Ovary (tissue), 9 donors: Measurements from ENCODE around the gene CDS1. TPM values are rescaled to one million over a fixed set of nuclear protein-coding genes. Genes with fewer than 3 reads are reported as not detected.

Experiments used
- DNase-seq, 5 donors: peaks; one replicate each; pipeline ENCODE4 v3.0.0-alpha.2; 2019 to 2020
- H3K27ac ChIP-seq, 2 donors: fragments of 200-600 bp; one replicate each; pipeline versions ENCODE4 v1.5.1 to v1.8.0; 2019 to 2022
- H3K27me3 ChIP-seq: fragments of 200-600 bp; one replicate; pipeline ENCODE4 v1.8.0; 2022
- H3K36me3 ChIP-seq: fragments of 200-600 bp; sonication (generic); one replicate; pipeline ENCODE4 v1.5.1; 2019
- H3K4me1 ChIP-seq: one replicate; pipeline ENCODE4 v1.8.1; 2013; ENCODE audit warnings: mild to moderate bottlenecking, moderate library complexity; ENCODE audit not compliant: insufficient read depth
- H3K4me3 ChIP-seq: fragments of 200-600 bp; sonication (generic); one replicate; pipeline ENCODE4 v1.5.1; 2017
- H3K9me3 ChIP-seq, 2 donors: fragments of 200-600 bp in 1 of 2; sonication (generic) in 1 of 2; one replicate each; pipeline versions ENCODE4 v1.5.1 to v1.8.1; 2013 to 2019; ENCODE audit warnings: mild to moderate bottlenecking in 1 of 2, moderate library complexity in 1 of 2
- CTCF ChIP-seq, 3 donors: fragments of 450-650 bp in 2 of 3; fragments of 200-600 bp in 1 of 3; IDR thresholded peaks; one replicate each; pipeline versions ENCODE4 v1.5.1 to v1.8.0; 2016 to 2022; ENCODE audit warnings: antibody characterized with exemption in 3 of 3, mild to moderate bottlenecking in 1 of 3
- EP300 ChIP-seq: sonication (generic); formaldehyde crosslinking; IDR thresholded peaks from one replicate; pipeline ENCODE4 v1.6.1; 2017; ENCODE audit warnings: antibody characterized with exemption
- POLR2A ChIP-seq: fragments of 450-650 bp; IDR thresholded peaks from one replicate; pipeline ENCODE4 v1.6.1; 2017; ENCODE audit warnings: antibody characterized with exemption, mild to moderate bottlenecking, moderate library complexity
- WGBS, 3 donors: extraction: QIAGEN DNeasy Blood & Tissue Kit in 1 of 3; methylation state at CpG; one replicate each; pipeline versions ENCODE4 v1.1.5 to v1.1.7; 2013 to 2017; 5-methylcytosine and 5-hydroxymethylcytosine counted together
- intact Hi-C, 4 donors: fragments of 100-400 bp; cut with DNase I; formaldehyde crosslinking; loops; one replicate each; pipeline versions ENCODE4 v1.11.0 to v1.15.1; 2022 to 2023
- polyA plus RNA-seq, 2 donors: library from polyadenylated mRNA; stranded (reverse); fragments of 200-250 nt in 1 of 2; fragments of 350-450 nt in 1 of 2; fragmentation: Illumina TruSeq in 1 of 2; extraction: RNeasy Lipid Tissue Mini Kit (QIAGEN cat#74804) in 1 of 2; gene quantifications; one replicate each; pipeline ENCODE4 v1.2.3, GENCODE V29; 2013 to 2014
- total RNA-seq, 7 donors: library from RNA; depleted of rRNA in 2 of 7; stranded (reverse); fragments of >200 nt in 2 of 7; fragmentation: NEBNext Ultra II Directional in 3 of 7; extraction: Animal tissue kit (Norgen Biotek cat#: 25700) in 3 of 7; gene quantifications; one replicate each; pipeline versions ENCODE4 v1.1.0 to v1.2.4, GENCODE V29; 2016 to 2023
- donor health status: DM: no; HTN: no; CAD: no; lungs with moderate emphysema.
- donor health status: DM: no; HTN: no; CAD: no.
- donor health status: Bipolar disorder and iron deficiency.
- donor health status: DM: yes; HTN: yes; CAD: no.
- donor health status: DM: no; HTN: no; CAD: no.
- donor health status: DM: yes; HTN: yes; CAD: no.

The CDS1 gene
- total and polyA plus RNA-seq, 9 donors, result 2.7 to 28.0 (median 7.7) TPM

DNA sequence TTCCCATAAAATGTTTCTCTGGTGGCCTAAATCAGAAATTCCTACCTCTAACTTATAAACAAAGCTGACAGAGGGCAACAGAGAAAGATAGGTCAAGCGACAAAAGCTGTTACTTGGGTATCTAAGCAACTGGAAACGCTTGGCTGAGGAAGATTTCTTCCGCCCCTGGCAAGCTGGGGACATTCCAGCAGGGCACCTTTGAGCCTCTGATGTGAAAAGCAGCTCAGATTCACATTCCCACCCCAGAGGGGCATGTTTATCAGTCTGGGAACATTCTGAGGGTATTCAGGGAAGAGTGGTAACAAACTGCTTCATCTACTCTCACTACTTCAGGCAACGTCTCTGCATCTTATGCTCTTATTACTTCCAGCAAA is 3.5 kb upstream of the CDS1 start:
- Histone ChIP-seq H3K9me3 (no peaks in the 10 kb centered on the region), H3K27ac (no peak overlapping the region), H3K4me1 (peaks cover 4% of the 10 kb centered on the region), H3K36me3 (no peaks in the 10 kb centered on the region), H3K27me3 (no peaks in the 10 kb centered on the region), H3K4me3 (no peak overlapping the region)
- DNase-seq, result no peak
- 76 to 82% (median 79%) methylated on average over 4 of the region's 4 CpGs for WGBS, 3 donors
- intact Hi-C loops, result loop anchor here in 1 of 4 donors (10.0 kb wide), 1 partner anchor 385 kb away; the partner anchor contains the start of gene WDFY3
- TF ChIP-seq POLR2A, result no peak
- TF ChIP-seq CTCF (IDR thresholded peaks at IDR 0.05), result no peak
- TF ChIP-seq EP300, result no peak

DNA sequence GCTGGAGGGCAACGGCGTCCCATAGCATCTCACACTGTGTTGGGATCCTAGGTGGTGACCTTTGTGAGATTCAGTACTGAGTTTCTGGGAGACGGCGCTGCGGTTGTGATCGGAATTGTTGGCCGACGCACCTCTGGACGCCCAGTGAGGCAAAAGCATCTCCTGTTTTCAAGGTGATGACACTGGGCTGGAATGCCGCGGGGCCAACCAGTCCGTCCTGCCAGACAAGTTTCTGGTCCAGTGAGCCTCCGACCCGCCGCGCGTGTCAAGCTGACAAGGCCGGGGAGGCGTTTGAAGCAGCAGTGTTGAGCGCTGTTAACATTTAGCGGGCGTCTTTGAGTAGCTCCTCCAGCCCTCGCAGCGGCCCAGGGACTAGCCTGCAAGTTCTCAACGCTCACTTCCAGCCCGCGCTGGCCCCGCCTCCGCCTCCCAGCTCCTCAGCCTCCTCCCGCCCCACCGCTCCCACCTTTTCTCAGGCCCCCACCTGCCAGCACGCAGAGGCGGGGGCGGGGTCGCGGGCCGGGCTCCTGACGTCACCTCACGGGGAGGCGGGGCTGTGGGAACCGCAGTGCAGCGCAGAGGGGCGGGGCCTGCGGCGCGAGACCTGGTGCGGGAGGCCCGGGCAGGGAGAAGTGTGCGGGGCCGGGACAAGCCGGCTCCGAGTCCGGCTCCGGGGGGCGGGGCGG is 482 bp upstream of the CDS1 start:
- peak overlapping the region; percentile 66 to 89 for H3K27ac ChIP-seq
- peak; percentile 69 for TF ChIP-seq POLR2A
- no peak for TF ChIP-seq EP300
- intact Hi-C loops, result loop anchor here in 2 of 4 donors (5.0 to 10.0 kb wide), 2 partner anchors 382 to 385 kb away; partner anchors contain the start of gene WDFY3 (in 2 of the 2)
- peak; percentile 97 to 98 (median 97) for DNase-seq
- H3K4me1 ChIP-seq, result peaks cover 4% of the 10 kb centered on the region
- H3K36me3 ChIP-seq, result no peaks in the 10 kb centered on the region
- H3K4me3 ChIP-seq, result peak overlapping the region; percentile 68
- no peaks in the 10 kb centered on the region for H3K27me3 ChIP-seq
- WGBS, 3 donors, result 1% methylated on average over 39 to 56 of the region's 56 CpGs
- H3K9me3 ChIP-seq, result no peaks in the 10 kb centered on the region

- H3K27me3 ChIP-seq, result no peaks in the 10 kb centered on the region
- H3K9me3 ChIP-seq, result no peaks in the 10 kb centered on the region
- H3K36me3 ChIP-seq, result no peaks in the 10 kb centered on the region
- H3K4me1 ChIP-seq, result peaks cover 4% of the 10 kb centered on the region
- 16 to 19% (median 18%) methylated on average over 16 of the region's 16 CpGs for WGBS, 3 donors
- peak overlapping the region; percentile 68 for H3K4me3 ChIP-seq
- TF ChIP-seq CTCF (IDR thresholded peaks at IDR 0.05) (peak in 1 of 3 donors; percentile 29), POLR2A (no peak)
- DNase-seq, result no peak
- H3K27ac ChIP-seq, result peak overlapping the region in 1 of 2 donors; percentile 89
- intact Hi-C loops, result loop anchor here in 2 of 4 donors (5.0 to 10.0 kb wide), 2 partner anchors 381 to 383 kb away; partner anchors contain the start of gene WDFY3 (in 2 of the 2)
Observed at GRCh38 chr4:84583876-84584380, 1.0 kb downstream of the CDS1 start.

DNA sequence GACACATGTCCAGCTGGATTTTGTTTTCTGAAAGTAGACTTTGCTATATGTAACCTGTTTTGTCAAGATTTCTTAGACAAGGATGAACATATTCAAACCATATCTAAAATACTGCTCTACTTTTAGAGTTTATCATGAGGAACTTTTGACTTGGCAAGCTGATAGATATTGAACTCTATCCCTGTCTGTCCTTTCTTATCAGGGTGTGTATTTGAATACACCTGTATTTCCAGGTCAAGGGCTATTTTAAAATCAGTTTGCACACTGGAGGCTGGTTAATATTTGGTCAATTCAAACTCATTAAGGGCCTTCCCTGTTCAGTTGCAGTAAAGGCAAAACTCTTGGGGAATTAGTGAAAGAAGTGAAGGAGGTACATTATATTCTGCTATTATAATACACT is 2.3 kb downstream of the CDS1 start:
- no peak overlapping the region for H3K27ac ChIP-seq
- TF ChIP-seq POLR2A (no peak), EP300 (no peak), CTCF (IDR thresholded peaks at IDR 0.05) (no peak)
- intact Hi-C loops, result loop anchor here in 1 of 4 donors (10.0 kb wide), 1 partner anchor 380 kb away; the partner anchor contains the start of gene WDFY3
- H3K9me3 ChIP-seq, result no peaks in the 10 kb centered on the region
- DNase-seq, result no peak
- H3K36me3 ChIP-seq, result no peaks in the 10 kb centered on the region
- no peaks in the 10 kb centered on the region for H3K27me3 ChIP-seq
- peaks cover 4% of the 10 kb centered on the region for H3K4me1 ChIP-seq
- no peak overlapping the region for H3K4me3 ChIP-seq

DNA sequence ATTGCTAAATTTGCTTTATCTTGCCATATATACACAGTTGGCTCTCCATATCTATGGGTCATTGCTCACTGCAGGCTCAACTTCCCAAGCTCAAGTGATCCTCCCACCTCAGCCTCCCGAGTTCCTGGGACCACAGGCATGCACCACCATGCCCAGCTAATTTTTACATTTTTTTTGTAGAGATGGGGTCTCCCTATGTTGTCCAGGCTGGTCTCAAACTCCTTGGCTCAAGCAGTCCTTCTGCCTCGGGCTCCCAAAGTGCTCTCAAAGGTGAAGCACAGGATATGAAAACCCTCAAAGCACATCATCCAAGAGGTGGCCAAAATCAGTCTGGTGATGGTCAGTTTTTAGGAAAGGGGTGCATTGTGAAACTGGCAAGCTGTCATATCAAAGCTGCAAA is 11.8 kb downstream of the CDS1 start:
- Histone ChIP-seq H3K4me3 (no peak overlapping the region), H3K27me3 (no peaks in the 10 kb centered on the region), H3K27ac (no peak overlapping the region), H3K36me3 (no peaks in the 10 kb centered on the region), H3K4me1 (no peaks in the 10 kb centered on the region), H3K9me3 (no peaks in the 10 kb centered on the region)
- 65 to 84% (median 71%) methylated on average over 2 of the region's 2 CpGs for WGBS, 3 donors
- intact Hi-C loops, result no loop called here
- TF ChIP-seq CTCF (IDR thresholded peaks at IDR 0.05) (no peak), POLR2A (no peak), EP300 (no peak)
- DNase-seq, result no peak
